ENCODE measurements around the gene EIF2A.

DNA sequence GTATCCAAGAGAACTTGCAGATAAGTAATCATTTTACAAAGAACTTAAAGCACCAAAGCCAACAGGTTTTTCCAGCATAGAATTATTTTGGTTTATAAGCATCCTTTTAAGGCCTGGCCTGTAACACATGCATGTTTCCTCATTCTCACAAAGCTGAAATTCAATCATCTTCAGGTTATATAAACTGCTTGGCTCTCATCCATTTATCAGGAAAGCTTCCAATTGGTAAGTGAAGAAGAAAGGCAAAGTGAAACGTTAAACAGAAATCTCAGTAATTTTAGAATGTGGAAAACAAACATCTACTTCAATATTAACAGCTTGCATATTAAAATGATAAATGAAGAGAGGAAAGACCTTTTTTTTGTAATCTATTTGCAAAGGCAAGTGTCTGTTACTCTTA is 1.9 kb upstream of the EIF2A start:
- TF ChIP-seq CTCF (conservative IDR thresholded peaks at IDR 0.05; ENCODE audit: low read length) = no peak
- TF ChIP-seq EZH2phosphoT487 (IDR thresholded peaks at IDR 0.05; ENCODE audit: borderline replicate concordance, low read depth, low read length) = no peak

Data from OCI-LY7 (cell line).